Transverse colon (tissue), 4 donors: Measurements from ENCODE around the gene CPNE7.

Experiments used
- EP300 ChIP-seq: sonication (generic); formaldehyde crosslinking; IDR thresholded peaks from one replicate; pipeline ENCODE4 v1.6.1; 2017; ENCODE audit warnings: antibody characterized with exemption, low read depth
- POLR2A ChIP-seq: fragments of 450-650 bp; IDR thresholded peaks from one replicate; pipeline ENCODE4 v1.6.1; 2016; ENCODE audit warnings: antibody characterized with exemption, mild to moderate bottlenecking, moderate library complexity
- POLR2AphosphoS5 ChIP-seq, 3 donors: sonication (generic); formaldehyde crosslinking; IDR thresholded peaks; one replicate each; pipeline ENCODE4 v1.6.1; 2016; ENCODE audit warnings: antibody characterized with exemption in 3 of 3
- TF ChIP-seq, protein P1 (sequence below), 5 experiments: fragments of 200-600 bp in 3 of 5; fragments of 450-650 bp in 2 of 5; sonication (generic) in 3 of 5; IDR thresholded peaks; 1 replicate in 2 of 5; 2 replicates in 3 of 5; pipeline ENCODE4 v1.5.1; 2016 to 2017; ENCODE audit warnings: antibody characterized with exemption in 5 of 5, inconsistent platforms in 3 of 5, mild to moderate bottlenecking in 2 of 5, moderate library complexity in 1 of 5

DNA sequence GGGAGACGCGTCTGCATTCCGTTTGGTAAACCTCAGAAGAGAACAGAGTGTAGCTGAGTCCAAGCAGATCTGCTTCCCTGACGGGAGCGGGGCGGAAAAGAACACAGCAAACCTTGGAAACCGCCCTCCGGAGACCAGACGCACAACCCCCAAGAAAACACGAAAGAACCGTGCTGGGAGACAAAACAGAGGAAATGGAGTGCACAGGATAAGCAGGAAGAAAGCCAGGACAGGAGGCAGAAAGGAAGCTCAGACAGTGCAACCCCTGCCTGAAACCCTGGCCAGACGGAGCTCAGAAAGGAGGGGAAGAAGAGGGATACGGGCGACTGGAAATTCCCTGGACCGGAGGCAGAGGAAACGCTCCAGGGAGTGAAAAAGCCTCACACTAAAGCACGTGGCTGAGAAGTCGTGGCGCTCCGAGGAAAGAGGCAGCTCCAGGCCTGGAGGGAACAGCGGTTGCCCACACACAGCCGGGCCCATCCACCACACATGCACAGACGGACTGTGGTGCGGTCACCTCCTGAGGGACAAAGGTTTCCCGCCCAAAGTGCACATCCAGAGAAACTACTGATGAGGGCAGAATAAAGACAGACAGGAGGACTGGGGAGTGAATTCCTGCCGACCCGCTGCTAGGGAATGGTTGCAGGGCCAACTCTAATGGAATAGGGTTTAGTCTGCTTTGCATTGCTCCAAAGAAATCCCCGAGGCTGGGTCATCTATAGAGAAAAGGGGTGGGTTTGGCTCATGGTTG lies 48.1 kb downstream of the CPNE7 start:
- TF ChIP-seq EP300 = no peak
- no peak for TF ChIP-seq POLR2AphosphoS5 (IDR thresholded peaks at IDR 0.05)
- TF ChIP-seq, protein P1, sequence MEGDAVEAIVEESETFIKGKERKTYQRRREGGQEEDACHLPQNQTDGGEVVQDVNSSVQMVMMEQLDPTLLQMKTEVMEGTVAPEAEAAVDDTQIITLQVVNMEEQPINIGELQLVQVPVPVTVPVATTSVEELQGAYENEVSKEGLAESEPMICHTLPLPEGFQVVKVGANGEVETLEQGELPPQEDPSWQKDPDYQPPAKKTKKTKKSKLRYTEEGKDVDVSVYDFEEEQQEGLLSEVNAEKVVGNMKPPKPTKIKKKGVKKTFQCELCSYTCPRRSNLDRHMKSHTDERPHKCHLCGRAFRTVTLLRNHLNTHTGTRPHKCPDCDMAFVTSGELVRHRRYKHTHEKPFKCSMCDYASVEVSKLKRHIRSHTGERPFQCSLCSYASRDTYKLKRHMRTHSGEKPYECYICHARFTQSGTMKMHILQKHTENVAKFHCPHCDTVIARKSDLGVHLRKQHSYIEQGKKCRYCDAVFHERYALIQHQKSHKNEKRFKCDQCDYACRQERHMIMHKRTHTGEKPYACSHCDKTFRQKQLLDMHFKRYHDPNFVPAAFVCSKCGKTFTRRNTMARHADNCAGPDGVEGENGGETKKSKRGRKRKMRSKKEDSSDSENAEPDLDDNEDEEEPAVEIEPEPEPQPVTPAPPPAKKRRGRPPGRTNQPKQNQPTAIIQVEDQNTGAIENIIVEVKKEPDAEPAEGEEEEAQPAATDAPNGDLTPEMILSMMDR (IDR thresholded peaks at IDR 0.05) = no peak
- TF ChIP-seq POLR2A = no peak
